ENCODE results near the gene PRC1.

Gene PRC1

GRCh38 chr15:90953947-90954711 is 40.2 kb downstream of the PRC1 start:
- 95% methylated on average over 4 of the region's 16 CpGs for WGBS (ENCODE audit: insufficient coverage)
- Histone ChIP-seq H3K27ac (ENCODE audit: insufficient read depth in 1 of 2, low read depth in 1 of 2, low read length in 2 of 2, poor library complexity in 1 of 2, severe bottlenecking in 2 of 2) (no peak overlapping the region), H3K36me3 (ENCODE audit: control insufficient read depth in 4 of 4, insufficient read depth in 4 of 4, low read length in 3 of 4) (peaks cover 10 to 49% (median 34%) of the 10 kb centered on the region in 4 experiments), H3K27me3 (replicated peaks in 2 of 5; ENCODE audit: control insufficient read depth in 4 of 5, insufficient read depth in 5 of 5, low read length in 4 of 5) (no peaks in the 10 kb centered on the region), H3K9me3 (ENCODE audit: control extremely low read depth in 1 of 5, control insufficient read depth in 4 of 5, insufficient read depth in 2 of 5, low read depth in 1 of 5, low read length in 4 of 5) (no peaks in the 10 kb centered on the region), H3K4me3 (ENCODE audit: control insufficient read depth in 1 of 7, extremely low read depth in 1 of 7, insufficient read depth in 4 of 7, low read depth in 2 of 7, low read length in 6 of 7) (peak overlapping the region in 3 of 7 experiments; percentile 74 to 87 (median 80)), H3K4me1 (ENCODE audit: control extremely low read depth in 1 of 4, control insufficient read depth in 4 of 4, insufficient read depth in 4 of 4, low read length in 3 of 4) (peaks cover 2 to 41% (median 34%) of the 10 kb centered on the region in 4 experiments)
- no peak for DNase-seq
- ChIA-PET POLR2A (interaction anchor here (0.8 kb wide), 1 partner anchor 51 kb away, joined by 3 read pairs; no protein-coding TSS in a partner anchor), CTCF (interaction anchor here (0.8 to 13.0 kb wide), 8 partner anchors 9 to 318 kb away, joined by 3 to 134 read pairs (median 5); partner anchors contain the start of genes HDDC3 and UNC45A)

DNA sequence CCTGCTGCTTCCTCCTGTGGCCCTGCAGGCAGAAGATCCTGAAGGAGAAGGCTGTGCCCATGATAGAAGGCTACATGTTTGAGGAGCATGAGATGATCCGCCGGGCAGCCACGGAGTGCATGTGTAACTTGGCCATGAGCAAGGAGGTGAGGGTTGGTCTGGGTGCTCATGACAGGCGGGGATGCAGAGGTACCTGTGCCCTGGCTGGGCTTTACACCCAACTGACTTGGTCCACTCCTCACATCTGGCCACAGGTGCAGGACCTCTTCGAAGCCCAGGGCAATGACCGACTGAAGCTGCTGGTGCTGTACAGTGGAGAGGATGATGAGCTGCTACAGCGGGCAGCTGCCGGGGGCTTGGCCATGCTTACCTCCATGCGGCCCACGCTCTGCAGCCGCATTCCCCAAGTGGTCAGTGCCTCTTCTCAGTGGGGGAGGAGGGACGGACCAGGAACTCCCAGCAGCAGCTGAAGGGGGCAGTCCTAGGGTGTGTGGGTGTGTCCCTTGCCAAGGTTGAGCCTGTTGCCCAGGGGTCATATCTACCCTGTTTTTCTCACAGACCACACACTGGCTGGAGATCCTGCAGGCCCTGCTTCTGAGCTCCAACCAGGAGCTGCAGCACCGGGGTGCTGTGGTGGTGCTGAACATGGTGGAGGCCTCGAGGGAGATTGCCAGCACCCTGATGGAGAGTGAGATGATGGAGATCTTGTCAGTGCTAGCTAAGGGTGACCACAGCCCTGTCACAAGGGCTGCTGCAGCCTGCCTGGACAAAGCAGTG is 41.2 kb downstream of the PRC1 start:
- CTCF ChIA-PET, result interaction anchor here (1.7 to 13.0 kb wide), 3 partner anchors 16 to 81 kb away, joined by 4 to 134 read pairs (median 5); partner anchors contain the start of genes HDDC3 and UNC45A
- H3K27ac ChIP-seq (ENCODE audit: insufficient read depth in 1 of 2, low read depth in 1 of 2, low read length in 2 of 2, poor library complexity in 1 of 2, severe bottlenecking in 2 of 2), result no peak overlapping the region
- peaks cover 15 to 57% (median 40%) of the 10 kb centered on the region in 4 experiments for H3K36me3 ChIP-seq (ENCODE audit: control insufficient read depth in 4 of 4, insufficient read depth in 4 of 4, low read length in 3 of 4)

GRCh38 chr15:90950676-90951075 is 43.7 kb downstream of the PRC1 start:
- H3K27me3 ChIP-seq (replicated peaks in 2 of 5; ENCODE audit: control insufficient read depth in 4 of 5, insufficient read depth in 5 of 5, low read length in 4 of 5), result no peaks in the 10 kb centered on the region
- CTCF ChIA-PET, result interaction anchor here (4.7 kb wide), 1 partner anchor 15 kb away, joined by 62 read pairs; the partner anchor contains the start of genes HDDC3 and UNC45A
- POLR2A ChIA-PET, result interaction anchor here (0.7 kb wide), 1 partner anchor 72 kb away, joined by 3 read pairs; the partner anchor contains the start of gene VPS33B

More for the DNA sequence above, 41.2 kb downstream of the PRC1 start:
- no peaks in the 10 kb centered on the region for H3K9me3 ChIP-seq (ENCODE audit: control extremely low read depth in 1 of 5, control insufficient read depth in 4 of 5, insufficient read depth in 2 of 5, low read depth in 1 of 5, low read length in 4 of 5)
- WGBS (ENCODE audit: insufficient coverage), result 98% methylated on average over 13 of the region's 14 CpGs
- DNase-seq, result no peak
- no peak overlapping the region for H3K4me3 ChIP-seq (ENCODE audit: control insufficient read depth in 1 of 7, extremely low read depth in 1 of 7, insufficient read depth in 4 of 7, low read depth in 2 of 7, low read length in 6 of 7)
- H3K27me3 ChIP-seq (replicated peaks in 2 of 5; ENCODE audit: control insufficient read depth in 4 of 5, insufficient read depth in 5 of 5, low read length in 4 of 5), result no peaks in the 10 kb centered on the region
- H3K4me1 ChIP-seq (ENCODE audit: control extremely low read depth in 1 of 4, control insufficient read depth in 4 of 4, insufficient read depth in 4 of 4, low read length in 3 of 4), result peaks cover 2 to 45% (median 36%) of the 10 kb centered on the region in 4 experiments
- POLR2A ChIA-PET, result no interaction called here

DNA sequence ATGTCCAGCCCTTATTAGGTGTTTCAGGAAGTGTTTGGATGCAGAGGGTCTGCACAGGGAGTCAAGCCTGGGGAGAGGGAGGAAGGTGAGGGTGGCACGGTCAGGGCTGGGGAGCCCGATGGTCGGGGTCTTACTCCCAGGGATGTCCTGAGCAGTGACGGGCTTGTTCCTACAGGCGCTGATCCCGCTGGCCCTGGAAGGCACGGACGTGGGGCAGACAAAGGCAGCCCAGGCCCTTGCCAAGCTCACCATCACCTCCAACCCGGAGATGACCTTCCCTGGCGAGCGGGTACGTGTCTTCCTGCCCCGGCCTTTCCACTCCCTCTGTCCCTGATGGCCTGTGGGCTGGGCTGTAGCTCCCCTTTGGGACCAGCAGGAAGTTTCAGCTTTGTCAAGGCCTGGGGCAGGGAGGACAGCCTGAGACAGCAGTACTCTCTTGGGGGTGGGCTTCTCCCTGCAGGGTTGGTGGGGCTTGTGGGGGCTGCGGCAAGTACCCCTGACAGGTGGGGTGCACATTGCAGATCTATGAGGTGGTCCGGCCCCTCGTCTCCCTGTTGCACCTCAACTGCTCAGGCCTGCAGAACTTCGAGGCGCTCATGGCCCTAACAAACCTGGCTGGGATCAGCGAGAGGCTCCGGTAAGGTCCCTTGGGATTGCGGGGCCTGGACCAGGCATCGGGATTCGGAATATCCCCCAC is 44.2 kb downstream of the PRC1 start:
- Histone ChIP-seq H3K4me3 (ENCODE audit: control insufficient read depth in 1 of 7, extremely low read depth in 1 of 7, insufficient read depth in 4 of 7, low read depth in 2 of 7, low read length in 6 of 7) (no peak overlapping the region), H3K9me3 (ENCODE audit: control extremely low read depth in 1 of 5, control insufficient read depth in 4 of 5, insufficient read depth in 2 of 5, low read depth in 1 of 5, low read length in 4 of 5) (no peaks in the 10 kb centered on the region), H3K27me3 (replicated peaks in 2 of 5; ENCODE audit: control insufficient read depth in 4 of 5, insufficient read depth in 5 of 5, low read length in 4 of 5) (no peaks in the 10 kb centered on the region), H3K36me3 (ENCODE audit: control insufficient read depth in 4 of 4, insufficient read depth in 4 of 4, low read length in 3 of 4) (peaks cover 20 to 73% (median 56%) of the 10 kb centered on the region in 4 experiments), H3K27ac (ENCODE audit: insufficient read depth in 1 of 2, low read depth in 1 of 2, low read length in 2 of 2, poor library complexity in 1 of 2, severe bottlenecking in 2 of 2) (peak overlapping the region in 1 of 2 experiments; percentile 63), H3K4me1 (ENCODE audit: control extremely low read depth in 1 of 4, control insufficient read depth in 4 of 4, insufficient read depth in 4 of 4, low read length in 3 of 4) (peaks cover 0 to 21% (median 18%) of the 10 kb centered on the region in 4 experiments)
- ChIA-PET POLR2A (interaction anchor here (0.7 to 0.9 kb wide), 2 partner anchors 72 to 321 kb away, joined by 3 read pairs; partner anchors contain the start of gene VPS33B), CTCF (interaction anchor here (0.8 to 4.7 kb wide), 4 partner anchors 11 to 100 kb away, joined by 3 to 62 read pairs (median 4); partner anchors contain the start of genes HDDC3 and UNC45A)
- no peak for DNase-seq
- whole genome bisulfite sequencing (ENCODE audit: insufficient coverage), result 93% methylated on average over 23 of the region's 23 CpGs

More at GRCh38 chr15:90950676-90951075, 43.7 kb downstream of the PRC1 start:
- no peaks in the 10 kb centered on the region for H3K9me3 ChIP-seq (ENCODE audit: control extremely low read depth in 1 of 5, control insufficient read depth in 4 of 5, insufficient read depth in 2 of 5, low read depth in 1 of 5, low read length in 4 of 5)
- no peak overlapping the region for H3K27ac ChIP-seq (ENCODE audit: insufficient read depth in 1 of 2, low read depth in 1 of 2, low read length in 2 of 2, poor library complexity in 1 of 2, severe bottlenecking in 2 of 2)
- H3K36me3 ChIP-seq (ENCODE audit: control insufficient read depth in 4 of 4, insufficient read depth in 4 of 4, low read length in 3 of 4), result peaks cover 20 to 72% (median 55%) of the 10 kb centered on the region in 4 experiments
- WGBS (ENCODE audit: insufficient coverage), result 92% methylated on average over 5 of the region's 6 CpGs
- DNase-seq, result no peak
- peaks cover 0 to 26% (median 24%) of the 10 kb centered on the region in 4 experiments for H3K4me1 ChIP-seq (ENCODE audit: control extremely low read depth in 1 of 4, control insufficient read depth in 4 of 4, insufficient read depth in 4 of 4, low read length in 3 of 4)
- no peak overlapping the region for H3K4me3 ChIP-seq (ENCODE audit: control insufficient read depth in 1 of 7, extremely low read depth in 1 of 7, insufficient read depth in 4 of 7, low read depth in 2 of 7, low read length in 6 of 7)

- peaks cover 18 to 81% (median 57%) of the 10 kb centered on the region in 4 experiments for H3K36me3 ChIP-seq (ENCODE audit: control insufficient read depth in 4 of 4, insufficient read depth in 4 of 4, low read length in 3 of 4)
- POLR2A ChIA-PET, result interaction anchor here (1.0 kb wide), 1 partner anchor 9 kb away, joined by 3 read pairs; no protein-coding TSS in a partner anchor
- no peaks in the 10 kb centered on the region for H3K27me3 ChIP-seq (replicated peaks in 2 of 5; ENCODE audit: control insufficient read depth in 4 of 5, insufficient read depth in 5 of 5, low read length in 4 of 5)
- H3K4me3 ChIP-seq (ENCODE audit: control insufficient read depth in 1 of 7, extremely low read depth in 1 of 7, insufficient read depth in 4 of 7, low read depth in 2 of 7, low read length in 6 of 7), result no peak overlapping the region
- CTCF ChIA-PET, result interaction anchor here (1.0 to 4.7 kb wide), 3 partner anchors 9 to 30 kb away, joined by 3 to 62 read pairs (median 3); partner anchors contain the start of genes HDDC3 and UNC45A
- H3K27ac ChIP-seq (ENCODE audit: insufficient read depth in 1 of 2, low read depth in 1 of 2, low read length in 2 of 2, poor library complexity in 1 of 2, severe bottlenecking in 2 of 2), result no peak overlapping the region
- H3K4me1 ChIP-seq (ENCODE audit: control extremely low read depth in 1 of 4, control insufficient read depth in 4 of 4, insufficient read depth in 4 of 4, low read length in 3 of 4), result peaks cover 0 to 15% (median 11%) of the 10 kb centered on the region in 4 experiments
- WGBS (ENCODE audit: insufficient coverage), result 96% methylated on average over 6 of the region's 8 CpGs
- no peaks in the 10 kb centered on the region for H3K9me3 ChIP-seq (ENCODE audit: control extremely low read depth in 1 of 5, control insufficient read depth in 4 of 5, insufficient read depth in 2 of 5, low read depth in 1 of 5, low read length in 4 of 5)
- no peak for DNase-seq
These were observed 45.8 kb downstream of the PRC1 start for GRCh38 chr15:90948506-90948905.
